WTC11 (cell line): ENCODE results near the gene TPBGL.

ENCODE experiments used
- ATF3 ChIP-seq: sonication (generic); formaldehyde crosslinking; conservative IDR thresholded peaks from 2 replicates; pipeline ENCODE4 v1.8.1; 2022; ENCODE audit warnings: mild to moderate bottlenecking, missing genetic modification reagents
- CREB1 ChIP-seq: sonication (generic); formaldehyde crosslinking; IDR thresholded peaks from 2 replicates; pipeline ENCODE4 v1.8.0; 2023; ENCODE audit warnings: mild to moderate bottlenecking, missing genetic modification reagents
- CTCF ChIP-seq: fragments of 200-600 bp; IDR thresholded peaks from 2 replicates; pipeline ENCODE4 v1.8.0; 2022; ENCODE audit warnings: antibody characterized with exemption
- E2F1 ChIP-seq: sonication (generic); formaldehyde crosslinking; IDR thresholded peaks from 2 replicates; pipeline ENCODE4 v1.8.0; 2022; ENCODE audit warnings: mild to moderate bottlenecking, missing genetic modification reagents
- ESRRA ChIP-seq: sonication (generic); formaldehyde crosslinking; IDR thresholded peaks from 2 replicates; pipeline ENCODE4 v1.8.1; 2022; ENCODE audit warnings: mild to moderate bottlenecking, missing genetic modification reagents, borderline replicate concordance
- SP1 ChIP-seq: sonication (generic); formaldehyde crosslinking; conservative IDR thresholded peaks from 2 replicates; pipeline ENCODE4 v1.8.1; 2022; ENCODE audit warnings: missing genetic modification reagents
- ZNF121 ChIP-seq: sonication (generic); formaldehyde crosslinking; IDR thresholded peaks from 2 replicates; pipeline ENCODE4 v1.8.0; 2023; ENCODE audit warnings: missing genetic modification reagents
- ZNF232 ChIP-seq: sonication (generic); formaldehyde crosslinking; IDR thresholded peaks from 2 replicates; pipeline ENCODE4 v1.8.0; 2022; ENCODE audit warnings: mild to moderate bottlenecking, missing genetic modification reagents
- ZNF281 ChIP-seq: sonication (generic); formaldehyde crosslinking; IDR thresholded peaks from 2 replicates; pipeline ENCODE4 v1.8.0; 2023; ENCODE audit warnings: mild to moderate bottlenecking, missing genetic modification reagents
- ZNF396 ChIP-seq: fragments of 250-450 bp; sonication (Bioruptor Pico); IDR thresholded peaks from 2 replicates; pipeline ENCODE4 v1.8.0; 2021; ENCODE audit warnings: mild to moderate bottlenecking, moderate library complexity, borderline replicate concordance

GRCh38 chr11:75199412-75199955, 41.1 kb upstream of the TPBGL start:
- no peak for TF ChIP-seq ZNF396
- no peak for TF ChIP-seq ATF3 (CRISPR knock-in tag)
- no peak for TF ChIP-seq CTCF
- no peak for TF ChIP-seq SP1 (CRISPR knock-in tag)
- no peak for TF ChIP-seq ZNF232 (CRISPR knock-in tag)
- no peak for TF ChIP-seq ESRRA (CRISPR knock-in tag)
- TF ChIP-seq E2F1 (CRISPR knock-in tag) = no peak
- TF ChIP-seq ZNF281 (CRISPR knock-in tag) = no peak
- TF ChIP-seq ZNF121 = no peak
- no peak for TF ChIP-seq CREB1 (CRISPR knock-in tag)
